ENCODE data around the gene LRMDA.

The LRMDA gene

DNA sequence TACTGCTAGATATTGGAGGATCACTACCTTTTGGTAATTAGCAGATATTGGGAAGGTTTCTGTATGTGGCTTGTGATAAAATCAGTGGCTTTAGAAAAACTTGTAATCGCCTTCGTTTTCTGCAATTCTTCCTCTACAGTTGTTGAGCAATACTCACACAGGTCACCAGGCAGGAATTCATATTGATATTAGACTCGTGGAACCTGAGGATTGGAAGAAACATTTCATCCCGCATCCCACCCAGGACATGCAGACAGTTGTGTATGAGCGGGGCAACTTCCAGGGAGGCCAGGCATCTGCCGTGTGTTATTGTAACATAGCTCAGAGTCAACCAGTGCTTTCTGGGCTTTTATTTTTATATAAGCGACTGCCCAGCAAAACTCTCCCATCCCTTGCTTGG lies 821.3 kb downstream of the LRMDA start:
- no peak for DNase-seq (ENCODE audit: low read depth, low spot score)

DNA sequence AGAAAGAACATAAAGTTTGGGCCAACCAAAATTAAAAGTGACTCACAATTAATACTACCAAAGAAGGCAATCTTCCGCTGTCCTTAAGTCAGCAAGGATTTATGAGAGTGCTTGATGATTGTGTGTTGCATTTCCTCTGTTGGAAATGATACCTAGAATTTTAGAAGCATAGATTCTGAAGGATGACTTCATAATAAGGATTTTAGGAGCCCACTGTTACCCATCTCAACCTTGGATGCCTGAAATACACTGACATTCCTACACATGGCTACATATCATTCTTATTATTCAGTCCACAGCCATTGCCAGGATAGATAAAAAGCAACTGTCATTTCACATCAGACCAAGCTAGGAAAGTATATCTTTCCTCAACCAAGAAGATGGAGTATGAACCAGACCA lies 823.8 kb downstream of the LRMDA start:
- no peak for DNase-seq (ENCODE audit: low read depth, low spot score)

DNA sequence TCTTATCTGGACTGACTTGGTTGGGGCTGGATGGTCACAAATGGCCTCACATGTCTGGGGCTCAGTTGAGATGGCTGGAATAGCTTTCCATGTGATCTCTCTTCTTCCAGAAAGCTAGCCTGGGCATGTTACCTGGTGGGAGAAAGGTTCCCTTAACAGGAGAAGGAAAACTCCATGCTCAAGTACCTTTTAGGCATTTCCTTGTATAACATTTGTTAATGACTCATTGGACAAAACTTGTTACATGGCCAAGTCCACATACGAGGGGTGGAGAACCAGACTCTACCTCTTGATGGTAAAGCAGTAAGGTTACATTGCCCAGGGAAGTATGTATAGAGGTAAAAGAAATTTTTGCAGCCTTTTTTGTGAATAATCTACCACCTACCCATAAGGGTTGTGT lies 826.4 kb downstream of the LRMDA start:
- DNase-seq (ENCODE audit: low read depth, low spot score): no peak

DNA sequence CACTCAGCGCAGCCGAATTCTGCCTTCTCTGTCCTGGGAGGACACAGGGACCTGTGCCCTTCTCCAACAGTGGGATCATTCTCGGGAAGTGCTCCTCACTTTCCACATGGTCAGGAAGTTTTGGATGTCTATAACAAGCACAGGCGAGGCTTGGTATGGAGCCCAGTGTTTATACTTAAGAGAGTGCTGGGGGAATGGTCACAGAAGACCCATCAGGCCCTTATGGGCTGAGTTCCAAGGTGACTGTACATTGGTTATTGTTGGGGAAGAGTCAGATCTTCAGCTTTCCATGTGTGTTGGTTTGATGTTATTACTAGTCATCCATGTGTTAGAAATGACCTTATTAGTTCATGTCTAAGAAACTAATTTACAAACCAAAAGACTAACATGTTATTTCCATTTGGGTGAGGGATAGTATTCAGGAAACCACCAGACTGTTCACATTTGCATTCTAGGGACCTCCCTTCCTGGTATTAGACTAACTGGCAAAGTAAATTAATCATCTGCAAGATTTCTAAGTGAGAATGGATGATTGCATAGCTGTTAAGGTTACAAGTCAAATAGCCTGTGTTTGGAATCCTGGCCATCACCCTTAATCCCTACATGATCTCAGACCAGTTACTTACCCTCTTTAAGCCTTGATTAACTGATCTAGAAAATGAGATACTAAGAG lies 834.2 kb downstream of the LRMDA start:
- no peak for DNase-seq (ENCODE audit: low read depth, low spot score)

DNA sequence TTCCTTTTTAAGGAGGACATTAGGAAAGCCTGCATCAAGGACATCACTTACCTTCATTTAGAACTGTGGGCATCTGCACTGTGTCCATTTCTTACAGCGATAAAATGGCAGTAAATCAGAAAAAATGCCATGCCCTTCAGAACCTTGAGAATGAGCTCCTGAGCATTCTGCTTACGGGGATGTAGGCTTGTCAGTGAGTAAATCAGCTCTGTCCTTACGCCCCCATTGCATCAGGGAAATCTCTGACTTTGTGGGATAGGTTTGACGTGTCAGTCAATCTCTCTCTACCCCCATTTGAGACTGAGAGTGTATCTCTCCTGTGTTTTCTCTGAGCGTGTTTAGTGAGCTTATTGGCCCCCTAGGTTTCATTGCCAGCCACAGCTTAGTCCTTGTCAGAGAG lies 837.1 kb downstream of the LRMDA start:
- no peak for DNase-seq (ENCODE audit: low read depth, low spot score)

DNA sequence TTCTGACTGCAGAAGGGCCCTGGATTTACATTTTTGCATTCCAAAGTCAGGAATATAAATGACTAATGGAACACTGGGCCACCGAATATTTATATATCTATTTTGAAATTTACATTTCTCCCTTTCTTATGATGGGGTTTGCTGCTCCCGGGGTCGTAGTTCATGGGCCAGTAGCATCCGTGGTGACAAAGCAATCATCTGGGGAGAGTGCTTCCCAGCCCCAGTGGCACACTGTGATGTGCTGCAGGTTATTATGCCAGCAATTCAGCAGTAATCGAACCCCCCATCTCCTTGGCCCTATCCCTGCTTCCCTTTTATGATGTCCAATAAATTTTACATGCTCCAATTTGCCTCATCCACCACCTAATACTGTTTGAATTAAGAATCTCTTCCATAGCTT lies 837.5 kb downstream of the LRMDA start:
- no peak for DNase-seq (ENCODE audit: low read depth, low spot score)

DNA sequence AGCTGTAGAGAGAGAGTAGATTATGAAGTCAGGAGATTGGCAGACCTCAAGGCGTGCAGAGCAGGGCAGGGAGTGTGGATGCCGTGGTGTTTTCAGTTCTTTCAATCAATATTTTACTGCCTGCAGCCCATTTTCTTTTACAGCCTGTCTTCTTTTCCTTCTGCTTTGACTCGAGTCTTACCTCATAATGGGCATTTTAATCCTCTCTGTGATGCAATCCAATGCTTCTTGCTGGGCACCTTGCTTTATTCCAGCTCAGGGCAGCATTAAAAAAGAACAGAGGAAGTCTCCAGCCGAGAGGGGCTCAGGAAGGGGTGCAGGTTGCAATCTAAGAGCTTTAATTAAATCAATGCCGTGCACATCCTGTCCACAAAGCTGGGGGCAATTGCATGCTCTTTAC lies 839.0 kb downstream of the LRMDA start:
- DNase-seq (ENCODE audit: low read depth, low spot score): no peak

DNA sequence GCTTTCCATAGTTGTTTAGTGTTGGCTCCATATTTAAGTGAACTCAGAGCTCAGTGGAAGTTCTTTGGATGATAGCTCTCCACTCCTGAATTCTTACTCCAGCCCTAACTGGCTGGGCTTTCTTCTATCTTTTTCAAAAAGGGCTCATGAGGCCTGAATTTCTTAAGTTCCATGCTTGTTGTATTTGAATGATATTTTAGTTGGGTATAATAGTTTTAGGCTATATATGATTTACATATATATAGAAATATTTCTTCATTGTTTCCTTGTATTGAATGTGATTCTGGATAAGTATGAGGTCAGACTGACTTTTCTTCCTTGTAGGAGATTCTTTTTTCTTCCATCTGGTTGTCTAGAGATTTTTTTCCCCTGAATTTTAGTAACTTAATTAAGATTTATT lies 843.5 kb downstream of the LRMDA start:
- no peak for DNase-seq (ENCODE audit: low read depth, low spot score)

DNA sequence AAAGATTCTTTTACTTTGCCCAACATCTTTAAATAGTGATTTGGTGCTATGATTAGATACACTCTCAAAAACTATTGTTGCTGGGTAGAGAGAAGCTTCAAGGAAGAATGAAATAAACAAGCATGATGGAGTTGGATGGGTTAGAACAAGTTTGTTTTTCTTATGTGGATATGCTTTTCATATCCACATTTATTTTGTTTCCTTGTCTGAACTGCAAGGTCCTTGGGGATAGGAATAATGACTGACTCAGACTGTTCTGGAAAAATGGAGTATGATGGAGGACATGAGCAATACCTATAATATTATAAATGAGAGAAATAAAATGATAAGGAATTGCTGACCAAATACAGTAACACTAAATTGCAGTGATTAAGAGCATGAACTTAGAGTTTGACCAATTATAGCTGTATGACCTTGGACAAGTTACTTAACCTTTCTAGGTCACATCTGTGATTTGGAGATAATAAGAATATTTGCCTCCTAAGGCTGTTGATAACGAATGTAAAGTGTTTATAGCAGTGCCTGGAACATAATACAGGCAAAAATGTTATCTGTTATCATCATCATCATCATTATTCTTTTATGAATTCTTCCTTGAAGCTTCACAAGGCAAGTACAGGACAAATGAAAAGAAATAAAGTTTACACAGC lies 847.5 kb downstream of the LRMDA start:
- DNase-seq (ENCODE audit: low read depth, low spot score): no peak

DNA sequence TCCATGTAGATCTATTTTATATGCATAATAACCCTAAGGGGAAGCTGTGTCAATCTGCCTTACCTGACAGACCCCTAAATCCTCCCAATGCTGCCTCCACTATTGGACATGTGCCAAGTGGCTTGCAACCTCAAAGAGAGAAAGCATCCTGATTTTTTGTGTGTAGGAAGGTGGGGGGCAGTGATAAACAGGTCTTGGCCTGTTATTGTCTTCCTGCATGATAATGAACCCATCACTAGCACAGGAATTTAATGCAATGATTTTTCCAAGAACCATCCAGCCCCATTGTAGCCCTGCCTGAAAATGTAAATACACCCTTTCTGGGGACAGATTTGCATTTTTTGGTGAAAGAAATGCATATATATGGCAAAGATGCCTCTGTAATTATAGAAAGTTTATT lies 850.2 kb downstream of the LRMDA start:
- DNase-seq (ENCODE audit: low read depth, low spot score): no peak

DNA sequence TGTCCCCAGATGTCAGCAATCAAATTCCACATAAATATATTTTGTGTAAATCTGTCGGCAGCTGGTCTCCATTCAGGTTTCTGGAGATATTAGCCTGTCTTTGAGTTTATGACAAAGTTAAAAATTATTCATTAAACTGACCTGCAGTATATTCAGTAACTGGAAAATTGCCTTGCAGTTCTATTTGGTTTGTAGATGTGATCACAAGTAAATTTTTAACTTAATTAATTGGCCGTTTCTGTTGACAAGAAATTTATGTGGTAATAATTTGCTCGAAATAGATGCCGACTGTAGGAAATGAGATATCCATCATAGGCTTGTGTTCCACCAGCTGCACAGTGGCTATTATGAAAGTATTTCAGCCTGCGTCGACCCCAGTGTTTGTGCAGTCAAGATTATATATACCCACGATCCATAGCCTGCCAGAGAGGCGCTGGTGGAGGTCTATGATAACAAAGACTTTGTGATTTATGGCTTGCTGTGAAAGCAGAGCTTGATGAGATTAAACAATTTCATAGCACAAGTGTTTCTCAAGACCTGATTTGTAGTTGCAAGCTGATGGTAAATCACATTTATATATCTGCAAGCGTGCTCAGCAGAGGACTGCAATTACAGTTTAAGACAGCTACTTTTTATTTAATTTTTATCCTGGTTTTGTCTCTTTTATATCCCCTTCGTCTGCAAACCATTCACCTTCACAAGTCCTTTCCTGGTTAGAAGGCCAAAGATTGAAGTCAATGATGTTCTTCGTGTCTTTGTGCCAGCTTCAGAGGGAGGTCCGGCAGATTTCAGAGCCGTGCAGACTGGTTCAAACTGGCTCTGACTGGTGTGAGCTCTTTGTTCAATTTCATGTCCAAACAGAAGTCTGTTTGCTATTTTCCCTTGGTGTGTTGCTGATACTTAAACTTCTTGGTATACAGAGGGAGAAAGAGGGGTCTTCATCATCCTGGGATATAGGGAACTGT lies 850.9 kb downstream of the LRMDA start:
- no peak for DNase-seq (ENCODE audit: low read depth, low spot score)

DNA sequence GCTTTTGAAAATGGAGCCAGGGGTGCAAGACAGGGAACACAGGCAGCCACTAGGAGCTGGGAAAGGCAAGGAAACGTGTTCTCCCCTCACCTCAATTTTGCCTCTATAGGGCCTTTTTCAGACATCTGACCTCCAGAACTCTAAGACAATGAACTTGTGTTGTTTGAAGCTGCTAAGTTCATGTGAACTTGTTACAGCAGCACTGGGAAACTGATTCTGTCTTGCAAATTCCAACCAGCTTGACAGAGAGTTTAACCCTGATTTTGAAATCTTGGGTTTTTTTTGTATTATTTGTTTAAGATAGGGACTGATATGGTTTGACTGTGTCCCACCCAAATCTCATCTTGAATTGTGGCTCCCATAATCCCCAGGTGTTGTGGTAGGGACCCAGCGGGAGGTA lies 852.9 kb downstream of the LRMDA start:
- no peak for DNase-seq (ENCODE audit: low read depth, low spot score)

DNA sequence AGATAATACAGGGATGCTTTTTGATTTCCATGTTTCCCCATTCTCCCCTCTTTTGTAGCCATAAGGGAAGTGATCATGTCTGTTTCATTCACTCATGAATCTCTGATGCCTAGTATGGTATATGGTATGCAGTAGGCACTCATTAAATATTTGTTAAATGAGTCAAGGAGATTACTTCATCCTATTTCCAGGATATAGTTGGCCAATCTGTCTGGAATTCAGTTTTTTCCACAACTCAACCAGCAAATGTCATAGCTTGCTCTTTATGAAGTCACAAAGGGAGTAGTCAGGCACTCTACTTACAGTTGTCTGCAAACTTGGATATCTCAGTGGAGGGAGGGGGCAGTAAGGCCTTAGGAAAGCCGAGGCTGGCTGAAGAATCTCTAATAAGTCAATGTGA lies 853.6 kb downstream of the LRMDA start:
- DNase-seq (ENCODE audit: low read depth, low spot score): no peak

DNA sequence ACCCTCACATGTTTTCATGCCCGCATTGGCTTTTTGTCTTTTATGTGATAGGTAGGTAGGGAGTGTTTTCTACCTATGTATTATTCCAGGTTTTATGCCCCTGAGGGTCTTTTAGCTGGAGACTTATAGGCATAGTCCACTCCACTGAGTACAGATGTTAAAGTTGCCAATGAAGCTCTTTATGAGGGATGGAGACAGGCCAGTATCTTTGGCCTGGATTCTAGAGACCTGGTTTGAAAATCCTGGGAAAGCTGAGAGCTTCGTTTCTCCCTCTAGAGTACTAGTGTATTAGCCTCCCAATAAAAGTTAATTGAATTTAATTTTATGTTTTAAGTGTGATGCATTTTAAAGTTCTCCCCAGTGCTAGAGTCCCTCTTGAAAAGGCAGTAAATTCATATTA lies 854.1 kb downstream of the LRMDA start:
- DNase-seq (ENCODE audit: low read depth, low spot score): no peak

DNA sequence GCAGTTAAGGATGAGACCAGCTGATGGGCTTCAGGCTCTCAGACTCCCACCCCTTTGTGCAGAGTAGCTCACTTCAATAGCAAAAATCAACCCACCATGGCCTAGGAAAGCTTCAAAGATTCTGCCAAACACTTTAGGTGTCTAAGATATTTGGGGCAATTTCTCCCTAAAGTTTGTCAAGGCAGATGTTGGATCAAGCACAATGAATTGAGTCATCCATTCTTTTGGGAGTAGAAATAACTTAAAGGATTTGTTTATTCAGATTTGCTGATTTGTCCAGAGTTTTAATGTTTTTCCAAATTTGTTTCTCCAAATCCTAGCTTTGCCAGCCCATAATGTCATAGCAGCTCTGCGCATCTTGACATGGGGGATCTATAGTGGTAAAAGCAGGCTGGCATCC lies 855.1 kb downstream of the LRMDA start:
- no peak for DNase-seq (ENCODE audit: low read depth, low spot score)

DNA sequence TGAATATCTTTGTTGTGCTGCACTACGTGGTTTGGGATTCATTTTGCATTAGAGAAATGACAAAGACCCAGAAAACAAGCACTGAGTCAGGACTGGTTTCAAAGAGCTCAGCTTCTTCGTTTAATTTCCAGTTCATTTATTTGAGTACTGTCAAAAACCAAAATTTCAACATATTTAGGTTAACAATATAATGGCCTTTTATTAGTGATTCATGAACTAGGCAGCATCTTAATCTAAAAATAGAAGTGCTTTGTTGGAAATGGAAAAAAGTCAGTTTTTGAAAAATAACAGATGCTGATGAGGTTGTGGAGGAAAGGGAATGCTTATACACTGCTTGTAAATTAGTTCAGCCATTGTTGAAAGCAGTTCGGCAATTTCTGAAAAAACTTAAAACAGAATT lies 856.4 kb downstream of the LRMDA start:
- no peak for DNase-seq (ENCODE audit: low read depth, low spot score)

DNA sequence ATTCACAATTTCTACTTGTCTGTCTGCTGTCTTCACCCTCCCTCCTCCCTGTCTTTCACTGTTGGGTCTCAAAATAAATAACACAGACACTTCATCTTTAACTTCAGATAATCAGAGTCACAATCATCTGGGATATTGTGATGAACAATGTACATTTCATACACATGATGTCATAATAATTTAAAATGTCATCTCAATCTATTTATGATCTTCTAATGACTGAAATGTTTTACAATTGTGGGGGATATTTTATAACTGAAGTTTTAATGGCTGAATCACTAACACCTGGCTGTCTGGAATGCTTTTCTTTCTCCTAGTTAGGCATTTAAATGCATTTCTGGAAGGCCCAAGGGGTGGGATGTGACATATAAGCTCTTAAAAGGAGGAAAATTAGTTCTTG lies 859.8 kb downstream of the LRMDA start:
- no peak for DNase-seq (ENCODE audit: low read depth, low spot score)

DNA sequence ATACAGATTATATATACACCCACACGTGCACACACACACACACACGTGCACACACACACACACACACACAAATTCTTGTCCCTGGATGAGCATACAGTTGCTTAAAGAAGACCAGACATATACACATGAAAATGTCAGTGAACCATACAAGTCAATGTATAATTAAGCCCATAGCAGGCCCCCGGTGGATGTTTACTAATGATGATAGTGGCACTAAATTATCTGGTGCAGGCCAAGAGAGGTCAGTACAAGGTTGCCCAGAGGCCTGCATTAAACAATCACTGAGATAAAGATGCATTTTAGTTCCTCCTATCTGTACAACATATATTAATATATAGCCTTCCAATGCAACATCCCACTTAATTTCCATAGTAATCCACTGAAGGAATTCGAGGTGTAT lies 860.5 kb downstream of the LRMDA start:
- DNase-seq (ENCODE audit: low read depth, low spot score): no peak

DNA sequence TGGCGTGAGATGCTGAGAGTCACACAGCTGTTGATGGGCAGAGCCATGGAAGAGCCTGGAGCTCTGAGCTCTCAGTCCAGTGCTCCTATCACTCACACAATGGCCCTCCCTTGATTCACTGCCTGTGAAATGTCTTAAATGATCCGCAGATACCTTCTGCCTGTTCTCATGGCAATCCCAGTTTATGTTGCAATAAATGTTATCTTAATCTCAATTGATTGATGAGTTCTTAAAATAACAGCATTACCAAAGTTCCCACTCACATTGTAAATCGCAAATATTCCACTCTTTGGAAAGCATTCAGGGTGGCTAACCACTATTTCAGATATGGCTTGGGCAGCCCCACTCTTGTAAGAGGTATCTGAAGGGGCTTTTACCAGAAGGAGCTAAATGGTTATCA lies 865.5 kb downstream of the LRMDA start:
- no peak for DNase-seq (ENCODE audit: low read depth, low spot score)

DNA sequence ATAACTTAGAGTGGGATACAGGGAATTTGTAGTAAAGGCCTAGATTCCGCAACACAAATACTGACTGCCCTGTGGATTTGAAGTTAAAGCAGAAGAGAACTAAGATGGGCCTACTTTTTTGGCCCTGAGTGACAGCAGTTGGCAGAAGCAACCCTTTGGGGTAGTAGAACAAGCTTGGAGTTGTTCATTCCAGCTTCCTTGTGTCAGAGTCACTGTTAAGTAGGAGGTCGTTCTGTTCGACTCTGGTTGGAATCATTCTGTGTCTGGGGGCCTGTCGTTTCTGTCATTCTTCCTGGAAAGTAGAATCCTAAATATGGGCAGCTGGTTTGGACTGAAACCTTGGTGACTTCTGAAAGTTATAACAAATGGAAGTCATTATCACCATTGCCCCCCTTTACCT lies 865.9 kb downstream of the LRMDA start:
- DNase-seq (ENCODE audit: low read depth, low spot score): no peak

DNA sequence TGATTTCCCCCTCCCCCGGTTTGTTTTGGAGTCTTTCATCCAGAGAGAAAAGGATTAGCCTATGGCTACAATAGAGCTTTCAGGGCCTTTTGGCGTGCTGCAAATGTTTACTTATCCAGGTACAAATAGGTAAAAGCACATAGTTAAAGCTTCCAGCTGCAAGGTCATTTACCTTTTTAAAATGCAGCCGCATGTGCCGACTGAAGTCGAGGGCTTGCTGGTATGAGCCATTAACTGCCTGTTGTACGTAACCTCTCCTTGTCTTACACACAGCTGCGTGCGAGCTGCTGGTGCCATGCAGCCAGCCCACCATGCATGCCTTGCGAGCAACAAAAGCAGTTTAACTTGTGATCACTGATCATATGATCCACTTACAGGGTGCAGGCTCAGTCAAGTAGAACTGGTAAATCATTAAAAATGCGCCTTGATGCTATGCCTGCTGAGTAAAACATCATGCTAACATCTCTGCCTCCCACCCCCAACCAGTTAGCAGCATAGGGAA lies 866.4 kb downstream of the LRMDA start:
- DNase-seq (ENCODE audit: low read depth, low spot score): no peak

DNA sequence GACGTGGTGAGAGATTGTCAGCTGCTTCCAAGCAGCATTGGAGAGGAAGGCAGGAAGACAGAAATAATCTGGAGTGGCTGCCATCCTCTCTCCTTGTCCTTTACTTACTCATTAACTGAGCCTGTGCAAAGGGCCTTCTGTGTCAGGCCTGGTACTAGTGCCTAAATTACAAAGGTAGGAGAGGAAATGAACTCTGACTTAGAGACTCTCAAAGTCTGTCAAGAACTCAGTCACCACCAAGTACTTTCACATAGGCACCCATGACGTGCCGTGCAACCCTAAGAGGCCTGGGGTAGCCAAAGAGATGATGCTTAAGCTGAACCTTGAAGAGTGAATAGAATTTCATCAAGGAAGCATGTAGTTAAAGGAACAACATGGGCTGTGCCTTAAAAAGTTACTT lies 866.9 kb downstream of the LRMDA start:
- DNase-seq (ENCODE audit: low read depth, low spot score): no peak

DNA sequence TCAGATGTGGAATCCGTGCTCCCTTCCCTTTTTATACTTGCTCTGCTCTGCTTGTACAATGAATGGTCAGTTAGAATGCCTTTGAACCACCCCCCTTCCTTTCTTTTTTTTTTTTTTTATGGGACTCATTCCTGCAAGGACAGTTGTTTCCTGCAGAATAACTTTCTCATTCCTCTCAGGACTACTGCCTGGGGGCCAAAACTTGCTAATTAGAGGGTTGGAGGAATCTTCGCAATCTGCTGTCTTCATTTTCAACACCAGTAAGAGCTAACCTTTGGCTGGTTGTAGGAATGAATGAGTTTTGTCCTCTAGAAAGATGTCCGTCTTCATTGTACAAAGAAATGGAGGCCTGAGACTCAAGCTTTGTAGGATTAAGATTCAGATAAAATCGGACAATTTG lies 868.1 kb downstream of the LRMDA start:
- no peak for DNase-seq (ENCODE audit: low read depth, low spot score)

All from activated naive CD8-positive, alpha-beta T cell treated with anti-CD3 and anti-CD28 coated beads, Interleukin-2, amount 50 U/mL, for 16 hours (primary cell).